OCI-LY7 (cell line): ENCODE data around the gene ELOVL4. TPM values are rescaled to one million over a fixed set of nuclear protein-coding genes. Genes with fewer than 3 reads are reported as not detected.

Experiments
- BruUV-seq: library from RNA; stranded (reverse); fragments of 400-500 nt; replicated peaks from 2 replicates; lab custom pipeline; 2021; lab: Mats Ljungman, UMichigan
- CTCF ChIA-PET: fragments of 300-600 bp; sonication (Branson Sonifier 250); formaldehyde crosslinking; loops from one replicate; lab custom pipeline; 2022; ENCODE audit warnings: antibody characterized with exemption; ENCODE audit not compliant: unreplicated experiment; lab: Charles Lee
- POLR2A ChIA-PET: fragments of 300-600 bp; sonication (Branson Sonifier 250); formaldehyde crosslinking; loops from one replicate; lab custom pipeline; 2022; ENCODE audit warnings: antibody characterized with exemption; lab: Charles Lee
- DNase-seq: peaks from one replicate; pipeline ENCODE4 v3.0.0-alpha.2; 2015; ENCODE audit warnings: low spot score
- H2AFZ ChIP-seq: fragments of 200-600 bp; sonication (generic), shearing (Covaris generic); 2 replicates; pipeline ENCODE4 v1.6.1; 2014; ENCODE audit warnings: mild to moderate bottlenecking, antibody characterized with exemption, low read length, moderate library complexity
- H3K27ac ChIP-seq: fragments of 200-600 bp; sonication (generic); 2 replicates; pipeline ENCODE4 v1.5.1; 2014; ENCODE audit warnings: mixed run types, low read depth, mild to moderate bottlenecking, moderate library complexity, low read length, inconsistent platforms; ENCODE audit not compliant: poor library complexity, severe bottlenecking
- H3K36me3 ChIP-seq: fragments of 200-600 bp; sonication (generic); 2 replicates; pipeline ENCODE4 v1.6.1; 2014; ENCODE audit warnings: mild to moderate bottlenecking, antibody characterized with exemption, low read length, moderate library complexity, mixed read lengths; ENCODE audit not compliant: insufficient read depth
- H3K4me1 ChIP-seq: fragments of 200-600 bp; sonication (generic); 2 replicates; pipeline ENCODE4 v1.5.1; 2014; ENCODE audit warnings: mild to moderate bottlenecking, low read length; ENCODE audit not compliant: insufficient read depth, poor library complexity, severe bottlenecking
- H3K4me2 ChIP-seq: fragments of 200-600 bp; sonication (generic); 2 replicates; pipeline ENCODE4 v1.6.1; 2014; ENCODE audit warnings: mild to moderate bottlenecking, low read length
- H3K4me3 ChIP-seq: fragments of 200-600 bp; sonication (generic); 2 replicates; pipeline ENCODE4 v1.5.1; 2014; ENCODE audit warnings: mild to moderate bottlenecking, low read depth, low read length; ENCODE audit not compliant: poor library complexity, severe bottlenecking
- H3K79me2 ChIP-seq: fragments of 200-600 bp; sonication (generic); 2 replicates; pipeline ENCODE4 v1.6.1; 2016; ENCODE audit warnings: low read depth, mild to moderate bottlenecking, low read length, moderate library complexity, mixed read lengths; ENCODE audit not compliant: insufficient read depth
- H3K9me2 ChIP-seq: fragments of 200-600 bp; sonication (generic); 2 replicates; pipeline ENCODE4 v1.6.1; 2016; ENCODE audit warnings: mild to moderate bottlenecking, low read length, mixed read lengths; ENCODE audit not compliant: insufficient read depth
- H3K9me3 ChIP-seq: fragments of 200-600 bp; sonication (generic); 2 replicates; pipeline ENCODE4 v1.6.1; 2014; ENCODE audit warnings: mild to moderate bottlenecking, mixed run types, low read length, mixed read lengths
- H4K20me1 ChIP-seq: fragments of 200-600 bp; sonication (generic); 2 replicates; pipeline ENCODE4 v1.6.1; 2014; ENCODE audit warnings: mild to moderate bottlenecking, antibody characterized with exemption, low read length, moderate library complexity, mixed read lengths; ENCODE audit not compliant: insufficient read depth
- EZH2phosphoT487 ChIP-seq: fragments of 200-600 bp; sonication (generic); IDR thresholded peaks from 2 replicates; pipeline ENCODE4 v1.6.1; 2018; ENCODE audit warnings: low read depth, borderline replicate concordance, mild to moderate bottlenecking, mixed run types, antibody characterized with exemption, low read length, moderate library complexity, mixed read lengths
- intact Hi-C: fragments of 100-400 bp; cut with micrococcal nuclease; formaldehyde crosslinking; loops from one replicate; pipeline ENCODE4 v1.10.0; 2022; ENCODE audit not compliant: unreplicated experiment
- total RNA-seq, 2 experiments: library from RNA; depleted of rRNA in 1 of 2; stranded (reverse); fragments of >200 nt in 1 of 2; shearing (Covaris generic) in 1 of 2; gene quantifications; 2 replicates each; pipeline ENCODE4 v1.2.3, GENCODE V29; 2014 to 2022
- TF ChIP-seq, protein P1 (sequence below): fragments of 200-600 bp; sonication (generic); conservative IDR thresholded peaks from 2 replicates; pipeline ENCODE4 v1.5.1; 2014; ENCODE audit warnings: mild to moderate bottlenecking, antibody characterized with exemption, low read length, moderate library complexity, mixed read lengths

Gene ELOVL4
- total RNA-seq, 2 experiments from 2014 or later, result not detected

DNA sequence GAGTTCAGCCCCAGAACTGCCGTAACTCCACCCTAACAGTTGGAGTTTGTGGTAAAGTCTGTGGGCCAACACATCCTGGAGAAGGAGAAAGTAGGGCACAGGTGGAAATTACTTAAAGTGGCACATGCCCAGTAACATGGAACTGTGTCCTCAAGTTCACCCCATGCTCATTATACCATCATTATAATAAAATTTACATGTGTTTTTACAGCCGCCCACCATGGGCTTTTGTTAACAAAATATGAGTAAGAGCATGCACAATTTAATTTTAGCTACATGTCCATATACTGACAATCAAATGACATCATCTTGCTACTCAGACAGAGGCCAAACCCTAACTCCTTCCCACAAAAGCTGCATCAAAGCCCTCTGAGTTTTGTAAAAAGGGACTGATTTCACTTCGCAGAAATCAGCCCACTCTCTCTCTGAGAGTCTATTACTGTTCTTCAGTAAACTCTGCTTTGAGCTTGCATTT is 17.3 kb upstream of the ELOVL4 start:
- intact Hi-C loops, result no loop called here
- no peaks in the 10 kb centered on the region for H3K9me2 ChIP-seq
- DNase-seq, result no peak
- no peaks in the 10 kb centered on the region for H3K4me1 ChIP-seq
- H3K27ac ChIP-seq, result no peak overlapping the region
- no peaks in the 10 kb centered on the region for H3K9me3 ChIP-seq
- no peak for TF ChIP-seq EZH2phosphoT487
- TF ChIP-seq, protein P1, sequence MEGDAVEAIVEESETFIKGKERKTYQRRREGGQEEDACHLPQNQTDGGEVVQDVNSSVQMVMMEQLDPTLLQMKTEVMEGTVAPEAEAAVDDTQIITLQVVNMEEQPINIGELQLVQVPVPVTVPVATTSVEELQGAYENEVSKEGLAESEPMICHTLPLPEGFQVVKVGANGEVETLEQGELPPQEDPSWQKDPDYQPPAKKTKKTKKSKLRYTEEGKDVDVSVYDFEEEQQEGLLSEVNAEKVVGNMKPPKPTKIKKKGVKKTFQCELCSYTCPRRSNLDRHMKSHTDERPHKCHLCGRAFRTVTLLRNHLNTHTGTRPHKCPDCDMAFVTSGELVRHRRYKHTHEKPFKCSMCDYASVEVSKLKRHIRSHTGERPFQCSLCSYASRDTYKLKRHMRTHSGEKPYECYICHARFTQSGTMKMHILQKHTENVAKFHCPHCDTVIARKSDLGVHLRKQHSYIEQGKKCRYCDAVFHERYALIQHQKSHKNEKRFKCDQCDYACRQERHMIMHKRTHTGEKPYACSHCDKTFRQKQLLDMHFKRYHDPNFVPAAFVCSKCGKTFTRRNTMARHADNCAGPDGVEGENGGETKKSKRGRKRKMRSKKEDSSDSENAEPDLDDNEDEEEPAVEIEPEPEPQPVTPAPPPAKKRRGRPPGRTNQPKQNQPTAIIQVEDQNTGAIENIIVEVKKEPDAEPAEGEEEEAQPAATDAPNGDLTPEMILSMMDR, result no peak
- H3K4me2 ChIP-seq, result no peak overlapping the region
- H2AFZ ChIP-seq, result no peak overlapping the region
- H3K36me3 ChIP-seq, result no peaks in the 10 kb centered on the region
- no peak overlapping the region for H3K4me3 ChIP-seq
- no peaks in the 10 kb centered on the region for H3K79me2 ChIP-seq
- ChIA-PET POLR2A (interaction anchor here (0.7 kb wide), 1 partner anchor 983 kb away, joined by 3 read pairs; no protein-coding TSS in a partner anchor), CTCF (no interaction called here)
- no TSS peak for BruUV-seq
- no peaks in the 10 kb centered on the region for H4K20me1 ChIP-seq

DNA sequence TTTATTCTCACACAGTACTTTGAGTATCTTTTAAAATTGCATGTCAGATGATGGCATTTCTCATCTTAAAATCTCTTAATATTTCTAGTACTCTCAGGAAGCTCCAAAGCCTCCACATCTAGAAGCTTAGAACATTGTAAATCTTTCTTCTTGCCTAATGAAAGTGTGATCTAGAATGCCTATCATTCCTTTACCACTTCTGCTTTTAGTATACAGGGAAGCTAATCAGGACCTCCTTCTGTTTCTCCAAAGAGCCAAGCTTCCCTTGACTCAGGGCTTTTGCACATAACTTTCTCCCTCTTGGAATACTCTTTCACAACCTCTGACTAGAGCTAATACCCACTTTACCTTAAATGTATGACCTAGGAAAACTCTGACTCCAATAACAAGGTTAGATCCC is 7.5 kb upstream of the ELOVL4 start:
- H3K4me3 ChIP-seq, result no peak overlapping the region
- no peaks in the 10 kb centered on the region for H3K9me3 ChIP-seq
- DNase-seq, result no peak
- no peak overlapping the region for H2AFZ ChIP-seq
- intact Hi-C loops, result no loop called here
- no peaks in the 10 kb centered on the region for H3K36me3 ChIP-seq
- no peaks in the 10 kb centered on the region for H4K20me1 ChIP-seq
- H3K27ac ChIP-seq, result no peak overlapping the region
- TF ChIP-seq, protein P1, result no peak
- TF ChIP-seq EZH2phosphoT487, result no peak
- H3K4me1 ChIP-seq, result no peaks in the 10 kb centered on the region
- ChIA-PET CTCF (no interaction called here), POLR2A (interaction anchor here (0.5 to 0.7 kb wide), 2 partner anchors 8 to 333 kb away, joined by 3 to 5 read pairs; no protein-coding TSS in a partner anchor)
- H3K9me2 ChIP-seq, result no peaks in the 10 kb centered on the region
- H3K79me2 ChIP-seq, result no peaks in the 10 kb centered on the region
- H3K4me2 ChIP-seq, result no peak overlapping the region
- BruUV-seq, result no TSS peak

DNA sequence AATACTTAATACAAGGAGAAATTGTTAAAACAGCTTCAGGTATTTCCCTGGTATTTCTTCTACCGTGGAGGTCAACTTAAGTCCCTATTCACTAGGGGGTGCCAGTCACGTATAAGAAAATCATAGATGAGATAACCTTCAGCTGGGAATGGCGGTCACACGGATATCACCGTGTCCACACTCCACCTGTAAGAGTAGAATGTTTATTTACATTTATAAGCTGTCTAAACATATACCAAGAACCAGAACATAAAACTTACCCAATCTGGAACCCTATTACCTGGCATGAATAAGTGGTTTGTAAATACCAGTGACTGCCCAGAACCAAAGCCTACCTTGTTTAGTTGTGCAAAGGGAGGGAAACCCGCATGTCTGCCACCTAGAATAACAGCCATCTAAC is 1.9 kb upstream of the ELOVL4 start:
- TF ChIP-seq, protein P1, result peak; percentile 95
- no peak for TF ChIP-seq EZH2phosphoT487
- peak; percentile 87 for DNase-seq
- H3K4me3 ChIP-seq, result no peak overlapping the region
- no TSS peak for BruUV-seq
- intact Hi-C loops, result loop anchor here (1.0 kb wide), 1 partner anchor 145 kb away; no protein-coding TSS in a partner anchor
- H3K79me2 ChIP-seq, result no peaks in the 10 kb centered on the region
- ChIA-PET POLR2A (interaction anchor here (0.6 to 1.5 kb wide), 4 partner anchors 12 to 915 kb away, joined by 3 to 5 read pairs (median 4); no protein-coding TSS in a partner anchor), CTCF (interaction anchor here (0.7 to 1.1 kb wide), 2 partner anchors 144 to 149 kb away, joined by 3 read pairs; no protein-coding TSS in a partner anchor)
- no peak overlapping the region for H3K27ac ChIP-seq
- peak overlapping the region; percentile 53 for H3K4me2 ChIP-seq
- peak overlapping the region; percentile 87 for H2AFZ ChIP-seq
- H3K36me3 ChIP-seq, result no peaks in the 10 kb centered on the region
- H3K9me2 ChIP-seq, result no peaks in the 10 kb centered on the region
- no peaks in the 10 kb centered on the region for H3K9me3 ChIP-seq
- no peaks in the 10 kb centered on the region for H4K20me1 ChIP-seq
- no peaks in the 10 kb centered on the region for H3K4me1 ChIP-seq
